Transverse colon (tissue), 4 donors: ENCODE results near the gene CLEC6A. TPM values are rescaled to one million over a fixed set of nuclear protein-coding genes. Genes with fewer than 3 reads are reported as not detected.

Experiments used
- DNase-seq: peaks from one replicate; pipeline ENCODE4 v3.0.0-alpha.2; 2019
- H3K27ac ChIP-seq, 4 donors: fragments of 200-600 bp; sonication (generic); 2 replicates each; pipeline ENCODE4 v1.5.1; 2016 to 2018; ENCODE audit warnings: inconsistent platforms in 4 of 4
- H3K27me3 ChIP-seq: fragments of 200-600 bp; sonication (generic); 2 replicates; pipeline ENCODE4 v1.5.1; 2017; ENCODE audit warnings: inconsistent platforms
- H3K36me3 ChIP-seq, 4 donors: fragments of 200-600 bp; sonication (generic); 2 replicates each; pipeline ENCODE4 v1.5.1; 2017 to 2019; ENCODE audit warnings: inconsistent platforms in 4 of 4
- H3K4me1 ChIP-seq, 4 donors: fragments of 200-600 bp; sonication (generic); 2 replicates each; pipeline ENCODE4 v1.5.1; 2017 to 2020; ENCODE audit warnings: inconsistent platforms in 4 of 4
- H3K4me3 ChIP-seq, 4 donors: fragments of 200-600 bp; sonication (generic); 1 replicate in 1 of 4; 2 replicates in 3 of 4; pipeline versions ENCODE4 v1.5.1 to v1.6.1; 2017 to 2019; ENCODE audit warnings: inconsistent platforms in 4 of 4
- H3K9me3 ChIP-seq, 2 donors: fragments of 200-600 bp; sonication (generic); 2 replicates each; pipeline ENCODE4 v1.5.1; 2017 to 2019; ENCODE audit warnings: inconsistent platforms in 2 of 2
- EP300 ChIP-seq: sonication (generic); formaldehyde crosslinking; IDR thresholded peaks from one replicate; pipeline ENCODE4 v1.6.1; 2017; ENCODE audit warnings: antibody characterized with exemption, low read depth
- POLR2A ChIP-seq: fragments of 450-650 bp; IDR thresholded peaks from one replicate; pipeline ENCODE4 v1.6.1; 2016; ENCODE audit warnings: antibody characterized with exemption, mild to moderate bottlenecking, moderate library complexity
- POLR2AphosphoS5 ChIP-seq, 3 donors: sonication (generic); formaldehyde crosslinking; IDR thresholded peaks; one replicate each; pipeline ENCODE4 v1.6.1; 2016; ENCODE audit warnings: antibody characterized with exemption in 3 of 3
- WGBS, 2 donors: methylation state at CpG; one replicate each; pipeline ENCODE4 v1.1.5; 2018; ENCODE audit warnings: low coverage in 1 of 2; 5-methylcytosine and 5-hydroxymethylcytosine counted together
- in situ Hi-C, 4 donors: fragments of 200-750 bp; cut with MboI; loops; one replicate each; pipeline versions ENCODE4 v1.15.0 to v1.15.1; 2017; ENCODE audit warnings: low sequenced_read_pairs in 3 of 4, low pct_ligation_motif_present in 1 of 4, low pct_unique_long_range_greater_than_20kb in 1 of 4
- intact Hi-C: fragments of 100-400 bp; cut with DNase I; formaldehyde crosslinking; loops from one replicate; pipeline ENCODE4 v1.15.1; 2023; ENCODE audit warnings: low total_unique reads
- small RNA-seq, 4 donors: library from RNA; depleted of rRNA; stranded (forward); fragments of <200 nt; gene quantifications; one replicate each; pipeline ENCODE3, GENCODE V24; 2016
- total RNA-seq, 4 donors: library from RNA; depleted of rRNA; stranded (reverse); fragments of >200 nt; gene quantifications; one replicate each; pipeline ENCODE4 v1.1.0, GENCODE V29; 2016

The CLEC6A gene
- total RNA-seq, 4 donors from 2014 or later = not detected

- no peak overlapping the region for H3K4me3 ChIP-seq
- DNase-seq = no peak
- no peaks in the 10 kb centered on the region for H3K27me3 ChIP-seq
- H3K36me3 ChIP-seq = no peaks in the 10 kb centered on the region
- no peaks in the 10 kb centered on the region for H3K4me1 ChIP-seq
- in situ Hi-C loops = loop anchor here in 1 of 4 donors (25.0 kb wide), 1 partner anchor 335 kb away; no protein-coding TSS in a partner anchor
- intact Hi-C loops = no loop called here
- no peak overlapping the region for H3K27ac ChIP-seq
- WGBS, 2 donors = 83 to 100% methylated on average over 3 to 30 of the region's 30 CpGs
- H3K9me3 ChIP-seq = no peaks in the 10 kb centered on the region
- TF ChIP-seq EP300 = no peak
- TF ChIP-seq POLR2A = no peak
- TF ChIP-seq POLR2AphosphoS5 (IDR thresholded peaks at IDR 0.05) = no peak
These were observed 71.7 kb downstream of the CLEC6A start for GRCh38 chr12:8527250-8528130.

Small RNA genes within 50 kb of the gene (small RNA-seq; reads per million reads assigned to genes)
- 0 reads per million in 4 donors for gene RNU6-275P

Other genes starting within 250 kb of the CLEC6A start
- not detected for gene FAM90A1, start 228.3 kb upstream of the CLEC6A start, total RNA-seq
- not detected for gene CLEC4D, start 57.5 kb downstream of the CLEC6A start, total RNA-seq
- gene CLEC4E, start 84.9 kb downstream of the CLEC6A start, total RNA-seq = 1 to 10 TPM in 1 of 4 donors, under 1 TPM in 1, not detected in 2; 0.96 to 5.4 TPM
- not detected for gene AICDA, start 156.9 kb downstream of the CLEC6A start, total RNA-seq
- 10 to 100 TPM; 16.9 to 32.8 (median 22.0) TPM for gene MFAP5, start 206.9 kb downstream of the CLEC6A start, total RNA-seq
- 10 to 100 TPM in 1 of 4 donors, 1 to 10 TPM in 3; 2.0 to 20.8 (median 7.2) TPM for gene RIMKLB, start 242.0 kb downstream of the CLEC6A start, total RNA-seq